B cell (primary cell): ENCODE measurements around the gene CDC25B.

Experiments
- EZH2 ChIP-seq: IDR thresholded peaks from 2 replicates; pipeline ENCODE4 v1.6.1; 2012; ENCODE audit warnings: borderline replicate concordance, low read depth, mild to moderate bottlenecking, moderate library complexity, low read length; ENCODE audit not compliant: insufficient read depth, poor library complexity, severe bottlenecking
- TF ChIP-seq, protein P1 (sequence below): fragments of 200-600 bp; IDR thresholded peaks from one replicate; pipeline ENCODE4 v1.8.0; 2022; ENCODE audit warnings: antibody characterized with exemption, mild to moderate bottlenecking

DNA sequence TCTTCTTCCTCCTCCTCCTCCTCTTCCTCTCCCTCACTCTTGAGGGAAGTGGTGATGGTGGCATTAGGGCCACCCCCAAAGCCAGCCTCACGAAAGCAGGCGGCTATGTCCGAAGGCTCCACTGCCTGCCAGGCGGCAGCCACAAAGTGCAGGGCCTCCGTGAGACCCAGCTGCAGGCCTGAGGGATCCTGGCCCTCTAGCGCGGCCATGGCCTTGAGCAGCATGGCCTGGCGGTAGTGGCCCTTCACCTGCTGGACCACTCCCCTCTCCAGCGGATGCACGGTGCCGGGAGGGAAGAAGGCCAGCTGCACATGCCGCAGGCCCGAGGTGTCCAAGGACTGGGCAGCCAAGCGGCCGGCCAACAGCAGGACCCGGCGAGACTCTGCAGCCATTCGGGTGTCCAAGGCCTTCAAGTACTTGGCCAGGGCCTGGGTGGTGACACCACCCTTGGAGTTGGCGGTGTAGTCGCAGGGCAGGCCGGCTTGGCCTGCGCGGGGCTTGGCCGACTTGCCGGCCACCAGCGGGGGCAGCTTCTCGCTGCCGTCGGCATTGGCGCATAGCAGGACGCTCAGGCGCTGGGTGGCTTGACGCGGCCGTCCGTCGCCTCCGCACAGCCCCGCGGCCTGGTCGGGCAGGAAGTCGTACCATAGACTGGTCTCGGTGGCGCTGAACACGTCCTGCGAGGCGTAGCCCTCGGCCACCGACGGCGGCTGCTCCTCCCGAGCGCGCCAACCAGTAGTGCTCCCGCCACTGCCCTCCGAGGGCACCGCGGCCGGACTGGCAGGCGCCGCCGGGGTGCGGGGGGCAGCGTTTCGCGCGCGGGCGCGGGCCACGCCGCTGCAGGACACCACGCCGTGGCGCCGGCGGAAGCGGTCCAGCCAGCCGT is 10.6 kb upstream of the CDC25B start:
- TF ChIP-seq, protein P1, sequence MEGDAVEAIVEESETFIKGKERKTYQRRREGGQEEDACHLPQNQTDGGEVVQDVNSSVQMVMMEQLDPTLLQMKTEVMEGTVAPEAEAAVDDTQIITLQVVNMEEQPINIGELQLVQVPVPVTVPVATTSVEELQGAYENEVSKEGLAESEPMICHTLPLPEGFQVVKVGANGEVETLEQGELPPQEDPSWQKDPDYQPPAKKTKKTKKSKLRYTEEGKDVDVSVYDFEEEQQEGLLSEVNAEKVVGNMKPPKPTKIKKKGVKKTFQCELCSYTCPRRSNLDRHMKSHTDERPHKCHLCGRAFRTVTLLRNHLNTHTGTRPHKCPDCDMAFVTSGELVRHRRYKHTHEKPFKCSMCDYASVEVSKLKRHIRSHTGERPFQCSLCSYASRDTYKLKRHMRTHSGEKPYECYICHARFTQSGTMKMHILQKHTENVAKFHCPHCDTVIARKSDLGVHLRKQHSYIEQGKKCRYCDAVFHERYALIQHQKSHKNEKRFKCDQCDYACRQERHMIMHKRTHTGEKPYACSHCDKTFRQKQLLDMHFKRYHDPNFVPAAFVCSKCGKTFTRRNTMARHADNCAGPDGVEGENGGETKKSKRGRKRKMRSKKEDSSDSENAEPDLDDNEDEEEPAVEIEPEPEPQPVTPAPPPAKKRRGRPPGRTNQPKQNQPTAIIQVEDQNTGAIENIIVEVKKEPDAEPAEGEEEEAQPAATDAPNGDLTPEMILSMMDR, result no peak
- TF ChIP-seq EZH2, result no peak
